Heart right ventricle (tissue), 16 donors: ENCODE results near the gene RBM6. TPM values are rescaled to one million over a fixed set of nuclear protein-coding genes. Genes with fewer than 3 reads are reported as not detected.
"Not testable (repeated sequence)": the region's sequence is repeated elsewhere in the genome, so short reads cannot be mapped to it uniquely, and the experiment has no call there.

Experiments used
- ATAC-seq, 8 donors: fragments of 200-7000 bp; cut with Tn5 transposase; one replicate each; pipeline ENCODE4 v1.9.1; 2020; ENCODE audit warnings: mild to moderate bottlenecking in 8 of 8, moderate library complexity in 8 of 8, moderate number of reproducible peaks in 1 of 8
- DNase-seq, 2 donors: peaks; one replicate each; pipeline ENCODE4 v3.0.0-alpha.2; 2020
- H3K27ac ChIP-seq, 10 donors: fragments of 200-600 bp; sonication (generic) in 2 of 10; one replicate each; pipeline versions ENCODE4 v1.5.0 to v1.8.0; 2020 to 2022; ENCODE audit warnings: mild to moderate bottlenecking in 3 of 10
- H3K27me3 ChIP-seq, 7 donors: fragments of 200-600 bp; one replicate each; pipeline ENCODE4 v1.8.0; 2021 to 2022; ENCODE audit warnings: mild to moderate bottlenecking in 2 of 7
- H3K36me3 ChIP-seq, 9 donors: fragments of 200-600 bp; sonication (generic) in 1 of 9; one replicate each; pipeline versions ENCODE4 v1.5.0 to v1.8.0; 2020 to 2022; ENCODE audit warnings: mild to moderate bottlenecking in 2 of 9
- H3K4me1 ChIP-seq, 9 donors: fragments of 200-600 bp; sonication (generic) in 1 of 9; one replicate each; pipeline versions ENCODE4 v1.5.0 to v1.8.0; 2020 to 2022; ENCODE audit warnings: mild to moderate bottlenecking in 4 of 9
- H3K4me3 ChIP-seq, 10 donors: fragments of 200-600 bp; sonication (generic) in 2 of 10; one replicate each; pipeline versions ENCODE4 v1.5.0 to v1.8.0; 2020 to 2022; ENCODE audit warnings: mild to moderate bottlenecking in 7 of 10, moderate library complexity in 2 of 10
- H3K9me3 ChIP-seq, 11 donors: fragments of 200-600 bp in 10 of 11; sonication (generic) in 2 of 11; one replicate each; pipeline versions ENCODE4 v1.5.0 to v1.8.0; 2013 to 2022; ENCODE audit warnings: mild to moderate bottlenecking in 2 of 11, control low read depth in 1 of 11, moderate library complexity in 1 of 11
- WGBS, 2 donors: extraction: QIAGEN DNeasy Blood & Tissue Kit; methylation state at CpG; one replicate each; pipeline ENCODE4 v1.1.7; 2013; ENCODE audit warnings: inconsistent platforms in 1 of 2; 5-methylcytosine and 5-hydroxymethylcytosine counted together
- intact Hi-C, 10 donors: fragments of 100-400 bp; cut with DNase I; formaldehyde crosslinking; loops; one replicate each; pipeline versions ENCODE4 v1.11.1 to v1.14.2; 2022
- polyA plus RNA-seq, 2 donors: library from polyadenylated mRNA; stranded (reverse); fragments of 200-250 nt; gene quantifications; one replicate each; pipeline ENCODE4 v1.2.3, GENCODE V29; 2013
- total RNA-seq, 10 donors: library from RNA; stranded (reverse); fragmentation: NEBNext Ultra II Directional in 3 of 10; extraction: Animal tissue kit (Norgen Biotek cat#: 25700) in 3 of 10; gene quantifications; one replicate each; pipeline versions ENCODE4 v1.2.1 to v1.2.4, GENCODE V29; 2021 to 2023
- TF ChIP-seq, protein P1 (sequence below), 9 donors: fragments of 200-600 bp; sonication (generic) in 2 of 9; IDR thresholded peaks; one replicate each; pipeline versions ENCODE4 v1.5.0 to v1.8.0; 2021 to 2022; ENCODE audit warnings: antibody characterized with exemption in 9 of 9, mild to moderate bottlenecking in 5 of 9, moderate library complexity in 1 of 9
- donor health status: Arrhythmogenic right ventricular cardiomyopathy.
- donor health status: ischemic (EF 13 %, LVEDD 7.1; RV severe dilation, severe dysfunction).
- donor health status: healthy with polysubstance abuse.
- donor health status: DM: no; HTN: yes; CAD: no.
- donor health status: DM: no; HTN: no; CAD: no.
- donor health status: ischemic (EF 25% LVEDD 6.9; RV normal size, moderate dysfunction).
- donor health status: ischemic (EF 25% LVEDD 5.7; RV mildly dilated, moderate dysfunction).
- donor health status: healthy.
- donor health status: DM: yes; HTN: yes; CAD: no.
- donor health status: Ischemic cardiomyopathy.
- donor health status: ischemic (EF 35%, LVEDD 5.7; RV mildly dilated, moderate dysfunction).
- donor health status: nonischemic (EF 11% LVEDD 7.7; RV severe dilation, severe dysfunction).
- donor health status: DM: yes; HTN: yes; CAD: no.
- donor health status: PGD.
- donor health status: ischemic (EF 29% LVEDD 5.4; RV normal size, mild dysfunction).
- donor health status: nonischemic (EF 23%, LVEDD 6.1; RV moderate dilation, normal function).

RBM6 gene
- total and polyA plus RNA-seq, 12 donors, result 26.0 to 208 (median 37.6) TPM

GRCh38 chr3:50078091-50078490 lies 138.1 kb downstream of the RBM6 start:
- intact Hi-C loops, result no loop called here
- H3K4me3 ChIP-seq, result no peak overlapping the region
- no peak overlapping the region for H3K27ac ChIP-seq
- no peaks in the 10 kb centered on the region for H3K27me3 ChIP-seq
- peaks cover 0 to 12% (median 0%) of the 10 kb centered on the region in 9 donors for H3K4me1 ChIP-seq
- WGBS, 2 donors, result 95 to 100% methylated on average over 1 of the region's 1 CpG
- ATAC-seq (no peak), DNase-seq (no peak)
- peaks cover 0 to 55% (median 38%) of the 10 kb centered on the region in 9 donors for H3K36me3 ChIP-seq
- TF ChIP-seq, protein P1, sequence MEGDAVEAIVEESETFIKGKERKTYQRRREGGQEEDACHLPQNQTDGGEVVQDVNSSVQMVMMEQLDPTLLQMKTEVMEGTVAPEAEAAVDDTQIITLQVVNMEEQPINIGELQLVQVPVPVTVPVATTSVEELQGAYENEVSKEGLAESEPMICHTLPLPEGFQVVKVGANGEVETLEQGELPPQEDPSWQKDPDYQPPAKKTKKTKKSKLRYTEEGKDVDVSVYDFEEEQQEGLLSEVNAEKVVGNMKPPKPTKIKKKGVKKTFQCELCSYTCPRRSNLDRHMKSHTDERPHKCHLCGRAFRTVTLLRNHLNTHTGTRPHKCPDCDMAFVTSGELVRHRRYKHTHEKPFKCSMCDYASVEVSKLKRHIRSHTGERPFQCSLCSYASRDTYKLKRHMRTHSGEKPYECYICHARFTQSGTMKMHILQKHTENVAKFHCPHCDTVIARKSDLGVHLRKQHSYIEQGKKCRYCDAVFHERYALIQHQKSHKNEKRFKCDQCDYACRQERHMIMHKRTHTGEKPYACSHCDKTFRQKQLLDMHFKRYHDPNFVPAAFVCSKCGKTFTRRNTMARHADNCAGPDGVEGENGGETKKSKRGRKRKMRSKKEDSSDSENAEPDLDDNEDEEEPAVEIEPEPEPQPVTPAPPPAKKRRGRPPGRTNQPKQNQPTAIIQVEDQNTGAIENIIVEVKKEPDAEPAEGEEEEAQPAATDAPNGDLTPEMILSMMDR (IDR thresholded peaks at IDR 0.05), result no peak
- H3K9me3 ChIP-seq, result no peaks in the 10 kb centered on the region

GRCh38 chr3:50078622-50079021 lies 138.7 kb downstream of the RBM6 start:
- no peak for DNase-seq
- Histone ChIP-seq H3K36me3 (peaks cover 0 to 50% (median 34%) of the 10 kb centered on the region in 9 donors), H3K27me3 (no peaks in the 10 kb centered on the region), H3K9me3 (no peaks in the 10 kb centered on the region), H3K4me1 (peaks cover 0 to 12% (median 0%) of the 10 kb centered on the region in 9 donors), H3K27ac (no peak overlapping the region), H3K4me3 (no peak overlapping the region)
- TF ChIP-seq, protein P1 (IDR thresholded peaks at IDR 0.05), result no peak
- 10 to 18% methylated on average over 1 of the region's 1 CpG for WGBS, 2 donors
- ATAC-seq, result no peak
- intact Hi-C loops, result no loop called here

- WGBS, 2 donors, result 92 to 97% methylated on average over 13 to 16 of the region's 33 CpGs
- ATAC-seq, H3K27ac ChIP-seq, intact Hi-C loops, H3K9me3 ChIP-seq, H3K27me3 ChIP-seq, H3K36me3 ChIP-seq, H3K4me3 ChIP-seq, DNase-seq: not testable (repeated sequence)
- peaks cover 0 to 20% (median 2%) of the 10 kb centered on the region in 9 donors for H3K4me1 ChIP-seq
Observed at GRCh38 chr3:50084951-50085350, 145.0 kb downstream of the RBM6 start.

- Histone ChIP-seq H3K9me3 (no peaks in the 10 kb centered on the region), H3K27ac (peak within 1 kb of the TSS; percentile 89 to 100 (median 96)), H3K4me1 (peaks cover 11 to 31% (median 18%) of the 10 kb centered on the region in 9 donors), H3K4me3 (peak within 1 kb of the TSS; percentile 69 to 99 (median 88)), H3K27me3 (no peaks in the 10 kb centered on the region), H3K36me3 (peaks cover 0 to 39% (median 35%) of the 10 kb centered on the region in 9 donors)
- TF ChIP-seq, protein P1 (IDR thresholded peaks at IDR 0.05), result peak in 1 of 9 donors; percentile 7
- intact Hi-C loops, result no loop called here
- peak; percentile 98 to 100 (median 100) for ATAC-seq
- 0% methylated on average over 61 of the region's 61 CpGs for WGBS, 2 donors
- peak; percentile 90 to 94 for DNase-seq
Observed at GRCh38 chr3:50088725-50089608, 149.0 kb downstream of the RBM6 start, which contains the start of gene RBM5. TSS of gene RBM5 (plus strand) at chr3:50088919. CDS start at chr3:50090435, 1,516 bp downstream.
